Activated naive CD8-positive, alpha-beta T cell treated with anti-CD3 and anti-CD28 coated beads, Interleukin-2, amount 10 ng/mL, durations not matched to agents 7 days and 5 days (primary cell): ENCODE data around the gene FMN2. TPM values are rescaled to one million over a fixed set of nuclear protein-coding genes. Genes with fewer than 3 reads are reported as not detected.
"Not testable (repeated sequence)": the region's sequence is repeated elsewhere in the genome, so short reads cannot be mapped to it uniquely, and the experiment has no call there.

Experiments used
- ATAC-seq: fragments of 150-1000 bp; cut with Tn5 transposase; one replicate; pipeline ENCODE4 v1.10.0; 2021; ENCODE audit warnings: low read depth, moderate library complexity
- POLR2A ChIA-PET: fragments of 350-600 bp; sonication (Branson Sonifier 250); formaldehyde crosslinking; loops from one replicate; lab custom pipeline; 2021; ENCODE audit warnings: antibody characterized with exemption; lab: Charles Lee
- DNase-seq: peaks from one replicate; pipeline ENCODE4 v3.0.0; 2021
- H3K27ac Mint-ChIP-seq: one replicate; pipeline ENCODE4 v1.8.0; 2022; ENCODE audit warnings: mild to moderate bottlenecking, mixed read lengths
- H3K27me3 Mint-ChIP-seq: one replicate; pipeline ENCODE4 v1.8.0; 2022; ENCODE audit warnings: mild to moderate bottlenecking, moderate library complexity, mixed read lengths
- H3K36me3 Mint-ChIP-seq: one replicate; pipeline ENCODE4 v1.8.0; 2021; ENCODE audit warnings: mild to moderate bottlenecking, mixed read lengths
- H3K4me1 Mint-ChIP-seq: one replicate; pipeline ENCODE4 v1.8.0; 2021; ENCODE audit warnings: mixed read lengths
- H3K4me3 Mint-ChIP-seq: one replicate; pipeline ENCODE4 v1.8.0; 2022; ENCODE audit warnings: mild to moderate bottlenecking, moderate library complexity, mixed read lengths
- H3K9me3 Mint-ChIP-seq: one replicate; pipeline ENCODE4 v1.8.0; 2021; ENCODE audit warnings: mixed read lengths
- total RNA-seq, 2 experiments: library from RNA; stranded (reverse); gene quantifications; one replicate each; pipeline ENCODE4 v1.2.3, GENCODE V29; 2021

The FMN2 gene
- total RNA-seq, 2 experiments from 2014 or later = not detected

DNA sequence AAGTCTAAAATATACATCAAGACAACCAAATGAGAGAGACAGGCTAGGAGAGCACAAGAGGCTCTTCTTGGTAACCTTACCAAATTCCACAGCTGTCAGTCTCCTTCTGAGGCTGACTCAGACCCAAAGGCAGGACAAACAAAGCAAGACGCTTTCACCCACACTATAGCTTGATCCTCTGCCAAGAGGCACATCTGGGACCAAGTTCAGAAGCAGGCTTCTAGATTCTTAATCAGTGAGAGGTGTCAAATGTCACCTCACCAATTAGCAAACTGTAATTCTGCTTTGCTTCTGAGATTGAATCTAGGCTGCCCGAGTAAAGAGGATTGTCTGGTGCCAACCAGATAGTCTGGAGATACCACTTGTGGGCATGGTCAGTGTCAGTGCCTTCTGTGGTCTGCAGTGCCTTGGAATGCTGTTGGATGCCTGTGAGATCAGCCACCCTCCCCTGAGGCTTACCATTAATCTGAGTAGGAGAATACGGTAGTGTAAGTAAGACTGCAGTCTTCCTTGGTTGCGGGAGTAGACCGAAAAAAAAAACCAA is 151.0 kb downstream of the FMN2 start:
- Mint-ChIP-seq H3K4me3 (no peak overlapping the region), H3K4me1 (no peaks in the 10 kb centered on the region), H3K36me3 (no peaks in the 10 kb centered on the region), H3K9me3 (peaks cover 1% of the 10 kb centered on the region), H3K27ac (no peak overlapping the region), H3K27me3 (no peaks in the 10 kb centered on the region)
- no peak for DNase-seq
- POLR2A ChIA-PET = no interaction called here
- ATAC-seq = no peak

DNA sequence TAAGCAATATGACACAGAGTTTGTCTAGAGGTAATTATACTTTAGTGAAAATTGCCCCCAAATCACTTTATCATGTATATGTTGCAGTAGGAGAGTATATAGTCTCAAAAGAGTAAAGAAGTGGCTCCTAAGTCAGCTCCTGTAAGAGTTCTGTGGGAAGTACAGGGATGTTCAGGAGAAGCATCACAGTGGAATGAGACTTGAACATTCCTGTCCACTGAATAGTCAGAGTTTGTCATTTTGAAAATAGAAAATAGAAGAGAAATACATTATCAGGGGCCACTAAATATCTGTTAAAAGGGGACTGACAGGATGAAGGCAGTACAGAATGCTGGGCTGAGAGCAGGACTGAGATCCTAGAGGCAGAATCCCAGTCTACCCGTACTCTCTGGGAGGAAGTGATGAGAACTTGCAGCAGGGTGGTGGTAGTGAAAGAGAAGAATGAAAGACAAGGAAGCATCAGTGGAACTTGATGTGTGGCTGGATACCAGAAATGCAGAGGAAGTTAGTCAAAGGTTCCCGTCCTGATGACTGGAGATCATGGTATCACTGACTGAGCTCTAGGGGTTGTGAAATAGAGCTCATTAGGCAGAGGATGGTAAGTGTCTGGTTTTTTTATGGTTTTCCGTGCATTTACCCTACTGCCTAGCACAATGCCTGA is 153.4 kb downstream of the FMN2 start:
- H3K27ac Mint-ChIP-seq = no peak overlapping the region
- no peaks in the 10 kb centered on the region for H3K4me1 Mint-ChIP-seq
- no peak overlapping the region for H3K4me3 Mint-ChIP-seq
- no peaks in the 10 kb centered on the region for H3K27me3 Mint-ChIP-seq
- POLR2A ChIA-PET = no interaction called here
- peaks cover 1% of the 10 kb centered on the region for H3K9me3 Mint-ChIP-seq
- ATAC-seq (no peak), DNase-seq (no peak)
- H3K36me3 Mint-ChIP-seq = no peaks in the 10 kb centered on the region

DNA sequence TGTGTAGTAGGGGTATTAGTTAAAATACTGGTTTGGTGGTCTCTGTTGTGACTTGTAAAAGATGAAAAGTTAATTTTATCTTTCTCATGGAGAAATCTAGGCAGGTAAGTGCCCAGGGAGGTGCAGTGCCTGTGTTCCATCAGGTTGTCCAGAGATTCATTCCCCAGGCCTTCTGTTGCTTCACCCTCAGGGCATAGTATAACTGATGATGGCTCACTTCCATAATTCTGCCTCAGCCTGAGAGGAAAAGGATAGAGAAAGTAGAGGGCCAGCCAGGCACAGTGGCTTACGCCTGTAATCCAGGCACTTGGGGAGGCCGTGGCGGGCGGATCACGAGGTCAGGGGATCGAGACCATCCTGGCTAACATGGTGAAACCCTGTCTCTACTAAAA is 153.9 kb downstream of the FMN2 start:
- no peak overlapping the region for H3K4me3 Mint-ChIP-seq
- ATAC-seq (no peak), DNase-seq (no peak)
- peaks cover 1% of the 10 kb centered on the region for H3K9me3 Mint-ChIP-seq
- H3K27ac Mint-ChIP-seq = no peak overlapping the region
- POLR2A ChIA-PET = no interaction called here
- no peaks in the 10 kb centered on the region for H3K27me3 Mint-ChIP-seq
- no peaks in the 10 kb centered on the region for H3K4me1 Mint-ChIP-seq
- no peaks in the 10 kb centered on the region for H3K36me3 Mint-ChIP-seq

DNA sequence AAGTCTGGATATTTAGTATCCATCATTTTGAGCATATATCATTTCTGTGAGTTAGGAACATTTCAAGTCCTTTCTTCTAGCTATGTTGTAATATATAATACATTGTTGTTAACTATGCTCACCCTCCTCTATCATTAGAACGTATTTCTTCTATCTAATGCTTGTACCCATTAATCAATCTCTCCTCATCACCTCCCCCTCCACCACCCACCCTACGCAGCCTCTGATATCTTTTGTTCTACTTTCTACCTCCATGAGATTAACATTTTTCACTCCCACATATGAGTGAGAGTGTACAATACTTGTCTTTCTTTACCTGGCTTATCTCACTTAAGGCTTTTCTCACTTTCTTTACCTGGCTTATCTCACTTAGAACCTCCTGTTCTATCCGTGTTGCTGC is 156.2 kb downstream of the FMN2 start:
- POLR2A ChIA-PET = no interaction called here
- no peaks in the 10 kb centered on the region for H3K27me3 Mint-ChIP-seq
- ATAC-seq (no peak), DNase-seq (no peak)
- H3K4me3 Mint-ChIP-seq = no peak overlapping the region
- no peak overlapping the region for H3K27ac Mint-ChIP-seq
- H3K4me1 Mint-ChIP-seq = no peaks in the 10 kb centered on the region
- H3K9me3 Mint-ChIP-seq = peaks cover 7% of the 10 kb centered on the region
- no peaks in the 10 kb centered on the region for H3K36me3 Mint-ChIP-seq

DNA sequence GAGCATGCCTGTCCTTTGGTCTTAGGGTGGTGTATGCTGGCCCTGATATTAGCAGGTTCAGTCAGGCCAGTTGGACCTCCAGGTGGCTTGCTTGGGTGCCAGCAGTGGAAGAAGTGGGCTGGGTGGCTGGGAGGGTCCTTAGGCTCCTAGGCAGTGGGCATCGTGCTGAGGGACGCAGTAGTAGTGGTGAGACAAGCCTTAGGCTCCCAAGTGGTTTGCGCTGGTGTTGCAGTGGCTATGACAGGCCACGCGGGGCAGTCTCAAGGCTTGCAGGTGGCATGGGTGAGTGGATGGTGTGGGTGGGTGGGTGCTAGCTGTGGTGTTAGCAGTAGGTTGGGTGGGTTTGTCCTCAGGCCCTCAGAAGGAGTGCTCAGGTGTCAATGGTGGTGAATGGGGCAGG is 162.3 kb downstream of the FMN2 start:
- no peaks in the 10 kb centered on the region for H3K4me1 Mint-ChIP-seq
- ATAC-seq = no peak

DNA sequence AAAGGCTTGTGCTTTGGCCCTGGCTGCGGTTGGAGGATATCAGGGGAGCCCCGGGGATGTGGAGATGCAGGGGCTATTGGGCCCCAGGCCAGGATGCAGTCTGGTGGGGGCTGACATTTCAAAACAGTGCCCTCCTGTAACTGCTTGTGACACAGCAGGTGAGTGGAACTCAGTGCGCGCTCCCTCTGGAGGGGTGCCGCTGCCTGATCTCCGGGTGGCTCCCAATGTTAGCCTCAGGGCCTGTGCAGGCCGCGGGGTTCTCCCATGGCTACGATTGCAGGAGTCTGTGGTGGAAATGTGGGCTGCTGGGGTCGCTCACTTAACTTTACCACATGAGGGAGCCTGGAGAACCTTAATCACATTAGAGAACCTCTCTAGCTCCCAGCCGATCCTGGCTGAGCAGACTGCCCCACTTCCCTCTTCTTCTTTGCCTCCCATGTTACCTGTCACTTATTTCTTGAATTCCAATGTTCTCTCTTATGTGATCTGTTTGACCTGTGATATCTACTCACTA is 163.2 kb downstream of the FMN2 start:
- H3K36me3 Mint-ChIP-seq = no peaks in the 10 kb centered on the region
- H3K9me3 Mint-ChIP-seq = peaks cover 17% of the 10 kb centered on the region
- ATAC-seq (no peak), DNase-seq (no peak)
- H3K4me3 Mint-ChIP-seq = no peak overlapping the region
- no peak overlapping the region for H3K27ac Mint-ChIP-seq
- no peaks in the 10 kb centered on the region for H3K27me3 Mint-ChIP-seq
- no peaks in the 10 kb centered on the region for H3K4me1 Mint-ChIP-seq
- POLR2A ChIA-PET = no interaction called here

More for the DNA sequence above, 162.3 kb downstream of the FMN2 start:
- no peak for DNase-seq
- no peaks in the 10 kb centered on the region for H3K36me3 Mint-ChIP-seq
- H3K4me3 Mint-ChIP-seq = no peak overlapping the region
- H3K27me3 Mint-ChIP-seq = no peaks in the 10 kb centered on the region
- H3K9me3 Mint-ChIP-seq = peaks cover 17% of the 10 kb centered on the region
- POLR2A ChIA-PET = no interaction called here
- H3K27ac Mint-ChIP-seq = no peak overlapping the region

DNA sequence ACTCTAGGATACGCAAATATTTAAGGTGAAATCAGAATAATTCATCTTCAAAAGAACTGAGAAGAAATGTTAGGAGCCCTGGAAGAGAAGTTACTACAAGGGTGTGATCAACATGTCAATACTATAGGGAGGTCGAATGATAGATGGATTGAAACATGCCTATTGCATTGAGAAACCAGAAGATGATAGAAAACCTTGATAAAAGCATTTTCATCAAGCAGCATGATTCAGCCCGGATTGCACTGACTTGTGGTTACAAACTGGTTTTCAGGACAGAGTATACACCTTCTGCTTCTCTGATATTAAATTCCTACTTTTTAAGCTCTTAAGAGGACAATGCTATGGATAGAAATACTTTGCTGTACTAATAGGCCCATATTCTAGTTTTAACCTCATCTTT is 164.2 kb downstream of the FMN2 start:
- H3K4me1 Mint-ChIP-seq = no peaks in the 10 kb centered on the region
- H3K27me3 Mint-ChIP-seq = no peaks in the 10 kb centered on the region
- no peak overlapping the region for H3K27ac Mint-ChIP-seq
- DNase-seq (no peak), ATAC-seq (no peak)
- POLR2A ChIA-PET = no interaction called here
- H3K9me3 Mint-ChIP-seq = peaks cover 17% of the 10 kb centered on the region
- H3K4me3 Mint-ChIP-seq = no peak overlapping the region
- H3K36me3 Mint-ChIP-seq = no peaks in the 10 kb centered on the region

DNA sequence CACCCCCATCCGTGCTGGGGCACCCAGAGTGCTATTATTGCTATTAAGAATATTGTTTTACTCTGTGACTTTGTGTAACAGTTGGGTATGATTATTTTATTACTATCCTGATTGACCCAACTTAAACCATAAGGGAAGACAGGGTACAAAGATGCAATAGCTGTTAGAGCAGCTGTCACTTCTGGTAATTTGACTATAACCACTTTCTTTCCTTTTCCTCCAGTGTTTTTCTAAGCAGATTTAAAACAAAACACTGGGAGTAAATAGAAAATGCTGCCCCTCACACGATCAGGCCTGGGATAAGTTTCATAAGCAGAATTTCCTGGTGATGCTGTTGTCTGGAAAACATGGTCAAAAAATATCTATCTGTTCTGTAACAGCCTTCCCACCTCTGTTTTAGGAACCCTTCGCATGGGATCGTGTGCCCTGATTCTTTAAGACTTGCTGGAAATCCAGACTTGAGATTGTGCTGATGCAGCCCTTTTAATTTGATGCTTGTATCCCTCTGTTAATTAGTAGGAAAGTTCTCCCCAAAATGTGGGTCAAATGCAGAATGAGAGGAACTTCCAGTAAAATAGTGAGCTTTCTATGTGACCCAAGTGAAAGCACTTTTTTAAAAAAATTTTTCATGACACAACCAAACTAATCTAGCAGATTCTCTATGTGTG is 165.3 kb downstream of the FMN2 start:
- Mint-ChIP-seq H3K36me3 (no peaks in the 10 kb centered on the region), H3K27me3 (no peaks in the 10 kb centered on the region), H3K27ac (no peak overlapping the region), H3K4me1 (no peaks in the 10 kb centered on the region), H3K9me3 (peaks cover 16% of the 10 kb centered on the region), H3K4me3 (no peak overlapping the region)
- ATAC-seq = no peak
- DNase-seq = no peak
- POLR2A ChIA-PET = no interaction called here

DNA sequence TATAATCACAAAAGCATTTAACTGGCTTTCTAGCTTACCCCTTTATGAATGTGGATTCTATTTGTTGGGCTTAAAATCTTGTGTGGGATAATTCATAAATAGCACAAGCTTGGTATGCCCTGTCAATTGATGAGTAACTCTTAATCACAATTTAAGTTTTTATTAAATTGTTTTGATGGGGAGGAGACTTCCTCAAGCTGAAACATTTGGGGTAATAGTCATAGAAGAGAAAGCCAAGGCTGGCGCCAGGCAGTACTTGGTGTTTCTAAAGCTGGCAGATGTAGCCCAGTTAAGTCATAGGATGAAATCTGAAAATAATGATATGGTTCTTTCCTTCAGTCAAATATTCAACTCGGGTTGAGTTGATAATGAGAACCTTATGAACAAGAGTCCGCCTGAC is 167.2 kb downstream of the FMN2 start:
- Mint-ChIP-seq H3K36me3 (no peaks in the 10 kb centered on the region), H3K27me3 (no peaks in the 10 kb centered on the region), H3K4me3 (no peak overlapping the region), H3K4me1 (no peaks in the 10 kb centered on the region), H3K27ac (no peak overlapping the region), H3K9me3 (peaks cover 8% of the 10 kb centered on the region)
- DNase-seq (no peak), ATAC-seq (no peak)
- POLR2A ChIA-PET = no interaction called here

DNA sequence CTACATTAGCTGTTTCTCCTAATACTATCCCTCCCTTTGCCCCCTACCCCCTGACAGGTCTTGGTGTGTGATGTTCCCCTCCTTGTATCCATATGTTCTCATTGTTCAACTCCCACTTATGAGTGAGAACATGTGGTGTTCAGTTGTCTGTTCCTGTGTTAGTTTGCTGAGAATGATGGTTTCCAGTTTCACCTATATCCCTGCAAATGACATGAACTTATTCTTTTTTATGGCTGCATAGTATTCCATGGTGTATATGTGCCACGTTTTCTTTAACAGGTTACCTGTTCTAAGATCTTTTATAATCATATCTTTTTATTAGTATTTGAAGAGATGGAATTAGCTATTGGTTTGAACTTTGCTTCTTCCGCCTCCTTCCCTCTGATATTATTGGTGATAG is 172.8 kb downstream of the FMN2 start:
- H3K9me3 Mint-ChIP-seq, H3K36me3 Mint-ChIP-seq, DNase-seq, POLR2A ChIA-PET, H3K27ac Mint-ChIP-seq, H3K4me3 Mint-ChIP-seq, ATAC-seq, H3K4me1 Mint-ChIP-seq, H3K27me3 Mint-ChIP-seq: not testable (repeated sequence)

DNA sequence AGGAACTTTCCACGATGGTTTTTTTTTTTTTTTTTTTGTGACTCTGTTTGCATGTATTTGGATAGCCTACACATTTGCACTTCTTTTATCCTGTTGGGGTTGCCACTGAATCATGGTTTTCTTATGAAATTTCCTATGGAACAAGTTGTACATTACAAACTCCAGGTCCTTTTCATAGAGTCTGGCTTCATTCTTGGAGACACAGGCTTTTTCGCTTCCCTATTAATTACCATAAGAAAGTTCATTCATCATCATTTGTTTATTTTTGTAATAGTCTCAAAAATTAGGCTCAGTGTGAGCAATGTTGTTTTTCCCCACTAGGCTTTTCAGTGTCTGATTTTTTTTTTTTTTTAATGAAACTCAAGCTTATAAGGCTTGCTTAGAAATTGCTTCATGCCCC is 179.4 kb downstream of the FMN2 start:
- Mint-ChIP-seq H3K36me3 (no peaks in the 10 kb centered on the region), H3K4me1 (no peaks in the 10 kb centered on the region), H3K27ac (no peak overlapping the region), H3K27me3 (no peaks in the 10 kb centered on the region), H3K4me3 (no peak overlapping the region), H3K9me3 (peaks cover 6% of the 10 kb centered on the region)
- DNase-seq (no peak), ATAC-seq (no peak)
- POLR2A ChIA-PET = no interaction called here

DNA sequence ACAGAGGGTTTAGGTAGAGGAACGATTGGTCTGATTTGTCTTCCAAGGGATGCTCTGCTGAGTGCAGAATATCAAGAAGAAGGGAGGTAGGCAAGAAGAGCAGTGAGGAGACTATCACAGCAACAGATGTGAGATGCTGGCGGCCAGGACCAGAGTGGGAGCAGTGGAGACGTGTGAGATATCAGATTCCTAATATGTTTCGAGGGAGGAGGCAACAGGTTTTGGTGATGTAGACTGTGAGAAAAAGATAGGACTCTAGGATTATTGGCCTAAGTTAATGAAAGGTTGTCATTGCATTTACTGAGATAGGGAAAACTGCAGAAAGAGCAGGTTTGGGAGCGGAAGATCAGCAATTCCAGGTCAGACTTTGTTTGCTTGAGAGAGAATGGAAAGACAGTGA is 182.9 kb downstream of the FMN2 start:
- no peak for DNase-seq
- no peaks in the 10 kb centered on the region for H3K27me3 Mint-ChIP-seq
- no peak overlapping the region for H3K4me3 Mint-ChIP-seq
- no peak for ATAC-seq
- H3K4me1 Mint-ChIP-seq = no peaks in the 10 kb centered on the region
- POLR2A ChIA-PET = no interaction called here
- H3K9me3 Mint-ChIP-seq = peaks cover 3% of the 10 kb centered on the region
- no peak overlapping the region for H3K27ac Mint-ChIP-seq
- H3K36me3 Mint-ChIP-seq = no peaks in the 10 kb centered on the region

DNA sequence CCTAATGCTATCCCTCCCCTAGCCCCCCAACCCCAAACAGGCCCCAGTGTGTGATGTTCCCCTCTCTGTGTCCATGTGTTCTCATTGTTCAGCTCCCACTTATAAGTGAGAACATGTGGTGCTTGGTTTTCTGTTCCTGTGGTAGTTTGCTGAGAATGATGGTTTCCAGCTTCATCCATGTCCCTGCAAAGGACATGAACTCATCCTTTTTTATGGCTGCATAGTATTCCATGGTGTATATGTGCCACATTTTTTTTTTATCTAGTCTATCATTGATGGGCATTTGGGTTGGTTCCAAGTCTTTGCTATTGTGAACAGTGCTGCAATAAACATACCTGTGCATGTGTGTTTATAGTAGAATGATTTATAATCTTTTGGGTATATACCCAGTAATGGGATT is 183.5 kb downstream of the FMN2 start:
- H3K27me3 Mint-ChIP-seq, ATAC-seq, H3K4me3 Mint-ChIP-seq, POLR2A ChIA-PET, H3K9me3 Mint-ChIP-seq, H3K4me1 Mint-ChIP-seq, H3K36me3 Mint-ChIP-seq, DNase-seq, H3K27ac Mint-ChIP-seq: not testable (repeated sequence)

DNA sequence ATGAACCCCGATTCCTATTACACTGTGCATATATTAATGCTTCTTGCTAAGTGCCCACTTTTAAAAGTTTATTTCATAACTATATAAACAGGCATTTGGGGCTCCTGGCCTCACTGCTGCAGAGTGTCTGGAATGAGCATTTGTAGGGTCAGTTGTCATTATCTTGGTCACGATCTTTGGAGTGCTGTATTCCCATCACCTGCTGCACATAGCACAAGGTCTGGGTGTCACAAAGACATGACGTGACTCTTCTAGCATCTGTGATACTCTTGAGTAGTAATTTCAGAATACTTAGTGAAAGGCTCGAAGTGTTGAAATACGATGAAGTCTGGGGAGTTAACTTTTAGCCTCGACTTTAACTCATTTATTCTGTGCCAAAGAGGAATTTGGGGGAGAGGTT is 186.4 kb downstream of the FMN2 start:
- no peak overlapping the region for H3K4me3 Mint-ChIP-seq
- H3K9me3 Mint-ChIP-seq = peaks cover 3% of the 10 kb centered on the region
- H3K27ac Mint-ChIP-seq = no peak overlapping the region
- ATAC-seq = no peak
- no peaks in the 10 kb centered on the region for H3K4me1 Mint-ChIP-seq
- no peaks in the 10 kb centered on the region for H3K27me3 Mint-ChIP-seq
- DNase-seq = no peak
- POLR2A ChIA-PET = no interaction called here
- no peaks in the 10 kb centered on the region for H3K36me3 Mint-ChIP-seq
